H1 (cell line): ENCODE results near the gene FYB2. TPM values are rescaled to one million over a fixed set of nuclear protein-coding genes. Genes with fewer than 3 reads are reported as not detected.

Source experiments
- CTCF ChIA-PET: fragments of 300-600 bp; sonication (Branson Sonifier 250); formaldehyde crosslinking; loops from one replicate; lab custom pipeline; 2021; ENCODE audit not compliant: partially characterized antibody; lab: Charles Lee
- POLR2A ChIA-PET: fragments of 300-600 bp; sonication (Branson Sonifier 250); formaldehyde crosslinking; loops from one replicate; lab custom pipeline; 2021; ENCODE audit warnings: inconsistent platforms; ENCODE audit not compliant: partially characterized antibody; lab: Charles Lee
- DNase-seq, 2 experiments: peaks; one replicate each; pipeline versions ENCODE4 v3.0.0 to v3.0.0-alpha.2; 2010 to 2022; ENCODE audit warnings: low spot score in 2 of 2, low read depth in 1 of 2, mixed read lengths in 1 of 2
- FAIRE-seq: peaks from 2 replicates; lab custom pipeline; 2011; peaks lifted over from hg19 to GRCh38; lab: Jason Lieb, UNC
- H2AFZ ChIP-seq: 2 replicates; pipeline ENCODE4 v1.8.1; 2012; ENCODE audit warnings: low read length, inconsistent platforms
- H2AK5ac ChIP-seq: 2 replicates; pipeline ENCODE4 v1.6.1; 2013; ENCODE audit warnings: low read depth, low read length
- H2BK120ac ChIP-seq: replicated peaks from 2 replicates; pipeline ENCODE3; 2013; ENCODE audit warnings: low read depth, low read length, inconsistent platforms
- H2BK12ac ChIP-seq: 2 replicates; pipeline ENCODE4 v1.6.1; 2013; ENCODE audit warnings: low read depth, low read length
- H2BK15ac ChIP-seq: 2 replicates; pipeline ENCODE4 v1.6.1; 2013; ENCODE audit warnings: low read length
- H2BK20ac ChIP-seq: 2 replicates; pipeline ENCODE4 v1.6.1; 2013; ENCODE audit warnings: low read length
- H2BK5ac ChIP-seq: 2 replicates; pipeline ENCODE4 v1.6.1; 2013; ENCODE audit warnings: low read depth, low read length
- H3K14ac ChIP-seq: 2 replicates; pipeline ENCODE4 v1.6.1; 2013; ENCODE audit warnings: inconsistent platforms; ENCODE audit not compliant: insufficient read length
- H3K18ac ChIP-seq: 2 replicates; pipeline ENCODE4 v1.6.1; 2013; ENCODE audit warnings: low read length; ENCODE audit errors: extremely low read depth
- H3K23ac ChIP-seq: 2 replicates; pipeline ENCODE4 v1.6.1; 2013; ENCODE audit warnings: inconsistent platforms; ENCODE audit not compliant: insufficient read length
- H3K23me2 ChIP-seq: 2 replicates; pipeline ENCODE4 v1.6.1; 2013; ENCODE audit warnings: low read depth, low read length
- H3K27ac ChIP-seq: 2 replicates; pipeline ENCODE4 v1.6.1; 2011; ENCODE audit warnings: low read depth, low read length, inconsistent platforms
- H3K27me3 ChIP-seq, 4 experiments: replicated peaks in 1 of 4; 1 replicate in 1 of 4; 2 replicates in 3 of 4; pipeline versions ENCODE4 v1.6.1 to v1.8.1; 2011 to 2013; ENCODE audit warnings: low read length in 3 of 4, mild to moderate bottlenecking in 3 of 4, inconsistent platforms in 2 of 4, mixed read lengths in 2 of 4, moderate library complexity in 1 of 4; ENCODE audit not compliant: control insufficient read depth in 3 of 4, insufficient read depth in 3 of 4; ENCODE audit errors: extremely low read depth in 1 of 4
- H3K36me3 ChIP-seq, 4 experiments: 2 replicates each; pipeline versions ENCODE4 v1.6.1 to v1.8.1; 2011 to 2013; ENCODE audit warnings: mild to moderate bottlenecking in 4 of 4, low read length in 3 of 4, moderate library complexity in 2 of 4, control low read depth in 1 of 4, inconsistent platforms in 1 of 4; ENCODE audit not compliant: insufficient read depth in 4 of 4, control insufficient read depth in 2 of 4
- H3K4ac ChIP-seq: replicated peaks from 2 replicates; pipeline ENCODE3; 2013; ENCODE audit warnings: low read length, low read depth, mixed read lengths, inconsistent platforms; ENCODE audit not compliant: insufficient read length
- H3K4me1 ChIP-seq, 4 experiments: replicated peaks in 1 of 4; 1 replicate in 1 of 4; 2 replicates in 3 of 4; pipeline versions ENCODE4 v1.6.1 to v1.8.1; 2011 to 2013; ENCODE audit warnings: low read length in 3 of 4, inconsistent platforms in 2 of 4, mixed read lengths in 1 of 4; ENCODE audit not compliant: insufficient read depth in 4 of 4, control insufficient read depth in 3 of 4
- H3K4me2 ChIP-seq, 2 experiments: 2 replicates each; pipeline versions ENCODE4 v1.6.1 to v1.8.1; 2011 to 2013; ENCODE audit warnings: low read depth in 2 of 2, low read length in 2 of 2, control low read depth in 1 of 2, inconsistent platforms in 1 of 2, mild to moderate bottlenecking in 1 of 2; ENCODE audit not compliant: insufficient read depth in 1 of 2
- H3K4me3 ChIP-seq, 4 experiments: fragments of 200-600, 300-600 bp in 1 of 4; sonication (generic), shearing (Covaris generic), sonication (Bioruptor Twin) in 1 of 4; 2 replicates each; pipeline versions ENCODE4 v1.5.1 to v1.8.1; 2011 to 2016; ENCODE audit warnings: low read length in 4 of 4, low read depth in 3 of 4, control low read depth in 2 of 4, inconsistent platforms in 2 of 4, mild to moderate bottlenecking in 2 of 4, mixed read lengths in 1 of 4, moderate library complexity in 1 of 4; ENCODE audit not compliant: insufficient read depth in 2 of 4; ENCODE audit errors: extremely low read depth in 1 of 4
- H3K56ac ChIP-seq: replicated peaks from 2 replicates; pipeline ENCODE3; 2013; ENCODE audit warnings: low read depth, mild to moderate bottlenecking, mixed read lengths, low read length, inconsistent platforms; ENCODE audit not compliant: insufficient read length
- H3K79me1 ChIP-seq: 2 replicates; pipeline ENCODE4 v1.6.1; 2013; ENCODE audit warnings: low read depth, low read length, control low read depth
- H3K79me2 ChIP-seq, 2 experiments: 2 replicates each; pipeline versions ENCODE4 v1.6.1 to v1.8.1; 2012 to 2013; ENCODE audit warnings: low read length in 2 of 2, mild to moderate bottlenecking in 2 of 2, inconsistent platforms in 1 of 2; ENCODE audit not compliant: insufficient read depth in 2 of 2, control insufficient read depth in 1 of 2
- H3K9ac ChIP-seq, 4 experiments: replicated peaks in 1 of 4; 1 replicate in 1 of 4; 2 replicates in 3 of 4; pipeline versions ENCODE4 v1.6.1 to v1.8.1; 2011 to 2013; ENCODE audit warnings: low read depth in 3 of 4, low read length in 3 of 4, control low read depth in 2 of 4, mild to moderate bottlenecking in 2 of 4, moderate library complexity in 2 of 4, inconsistent platforms in 1 of 4; ENCODE audit errors: extremely low read depth in 1 of 4
- H3K9me3 ChIP-seq, 2 experiments: 2 replicates each; pipeline versions ENCODE4 v1.6.1 to v1.8.1; 2012 to 2013; ENCODE audit warnings: mild to moderate bottlenecking in 2 of 2, moderate library complexity in 2 of 2, control low read depth in 1 of 2, inconsistent platforms in 1 of 2, low read depth in 1 of 2, low read length in 1 of 2, mixed read lengths in 1 of 2; ENCODE audit not compliant: insufficient read depth in 2 of 2
- H4K20me1 ChIP-seq, 2 experiments: replicated peaks in 1 of 2; 2 replicates each; pipeline versions ENCODE3 to v1.8.1; 2011 to 2013; ENCODE audit warnings: inconsistent platforms in 2 of 2, low read length in 2 of 2, mild to moderate bottlenecking in 1 of 2; ENCODE audit not compliant: insufficient read depth in 2 of 2, control insufficient read depth in 1 of 2
- H4K5ac ChIP-seq: 2 replicates; pipeline ENCODE4 v1.6.1; 2013; ENCODE audit warnings: low read length, low read depth, mixed read lengths, inconsistent platforms; ENCODE audit not compliant: insufficient read length
- H4K8ac ChIP-seq: 2 replicates; pipeline ENCODE4 v1.8.0; 2013; ENCODE audit warnings: mild to moderate bottlenecking, moderate library complexity, low read length, inconsistent platforms; ENCODE audit not compliant: insufficient read depth; ENCODE audit errors: extremely low read depth
- H4K91ac ChIP-seq: replicated peaks from 2 replicates; pipeline ENCODE3; 2013; ENCODE audit warnings: low read length, mixed read lengths, inconsistent platforms; ENCODE audit not compliant: insufficient read length
- KDM1A ChIP-seq: fragments of 200-600, 300-600 bp; sonication (generic); IDR thresholded peaks from 2 replicates; pipeline ENCODE4 v1.7.1; 2016; ENCODE audit warnings: mild to moderate bottlenecking, low read length, borderline replicate concordance
- SP1 ChIP-seq: IDR thresholded peaks from 2 replicates; pipeline ENCODE4 v1.6.1; 2011; ENCODE audit warnings: low read depth, low read length
- ZNF274 ChIP-seq: IDR thresholded peaks from 2 replicates; pipeline ENCODE4 v1.7.0; 2012; ENCODE audit warnings: low read length, borderline replicate concordance; ENCODE audit errors: extremely low read depth
- WGBS, 2 experiments: shearing (Covaris generic) in 1 of 2; methylation state at CpG; one replicate each; pipeline versions ENCODE4 v1.1.6 to v1.1.7; 2013 to 2015; ENCODE audit warnings: low lambda C conversion rate in 2 of 2, mixed read lengths in 2 of 2, inconsistent platforms in 1 of 2, low coverage in 1 of 2, missing lambda C conversion rate in 1 of 2; ENCODE audit not compliant: insufficient replicate concordance in 2 of 2, insufficient coverage in 1 of 2, insufficient read length in 1 of 2; ENCODE audit errors: extremely low coverage in 1 of 2, missing lambda C conversion rate in 1 of 2; 5-methylcytosine and 5-hydroxymethylcytosine counted together
- polyA plus RNA-seq, 7 experiments: library from polyadenylated mRNA; depleted of rRNA in 3 of 7; stranded (reverse) in 5 of 7; unstranded in 2 of 7; fragments of >200 nt in 5 of 7; fragments of 200-250 nt in 2 of 7; gene quantifications; 1 replicate in 5 of 7; 2 replicates in 1 of 7; 4 replicates in 1 of 7; pipeline versions ENCODE4 v1.2.1 to v1.2.3, GENCODE V29; 2011 to 2013; ENCODE audit warnings: missing spikeins in 2 of 7, mixed read lengths in 2 of 7
- total RNA-seq: library from RNA; stranded (reverse); fragmentation: NEBNext Ultra II Directional; extraction: Animal tissue kit (Norgen Biotek cat#: 25700); gene quantifications from 2 replicates; pipeline ENCODE4 v1.2.1, GENCODE V29; 2021

The FYB2 gene
- total and polyA plus RNA-seq, 2 of the 8 experiments (the other 6 are each of a cell fraction or from before 2014, with no cell fraction given): 0.11 to 0.17 TPM

DNA sequence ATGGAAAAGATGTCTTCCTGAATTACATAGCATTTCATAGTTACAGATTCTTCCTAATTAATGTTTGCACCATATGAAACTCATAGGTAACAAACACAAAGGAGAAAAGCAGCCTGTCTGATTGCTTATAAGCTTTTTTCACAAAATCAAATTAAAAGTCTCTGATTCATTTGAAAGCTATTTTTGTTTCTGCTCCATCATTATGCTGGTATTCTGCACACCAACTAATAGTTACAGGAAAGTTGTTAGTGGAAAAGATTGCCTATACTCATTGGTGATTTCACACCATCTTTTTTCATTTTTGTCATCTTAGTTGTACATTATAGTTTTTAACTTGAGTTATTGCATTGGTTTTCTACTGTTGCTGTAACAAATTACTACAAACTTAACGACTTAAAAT, 104.0 kb downstream of the FYB2 start:
- H3K4me1 ChIP-seq: no peaks in the 10 kb centered on the region
- H4K8ac ChIP-seq: no peak overlapping the region
- no peak overlapping the region for H3K9ac ChIP-seq
- no peak overlapping the region for H3K4me2 ChIP-seq
- no peaks in the 10 kb centered on the region for H3K36me3 ChIP-seq
- H4K91ac ChIP-seq: no peak overlapping the region
- H3K4me3 ChIP-seq: no peak overlapping the region
- H3K79me2 ChIP-seq: no peaks in the 10 kb centered on the region
- H2BK15ac ChIP-seq: no peak overlapping the region
- no peak for FAIRE-seq
- DNase-seq: no peak
- H2BK120ac ChIP-seq: no peak overlapping the region
- no peaks in the 10 kb centered on the region for H3K23me2 ChIP-seq
- no peaks in the 10 kb centered on the region for H4K20me1 ChIP-seq
- H3K56ac ChIP-seq: no peak overlapping the region
- H2BK5ac ChIP-seq: no peak overlapping the region
- no peak overlapping the region for H4K5ac ChIP-seq
- H3K14ac ChIP-seq: no peak overlapping the region
- no peaks in the 10 kb centered on the region for H3K27me3 ChIP-seq
- H2AFZ ChIP-seq: no peak overlapping the region
- TF ChIP-seq KDM1A (no peak), ZNF274 (no peak), SP1 (no peak)
- no peak overlapping the region for H2AK5ac ChIP-seq
- no peak overlapping the region for H3K23ac ChIP-seq
- H3K4ac ChIP-seq: no peak overlapping the region
- H2BK20ac ChIP-seq: no peak overlapping the region
- 75% methylated on average over 1 of the region's 1 CpG; no CpG with 5 or more reads in 1 of the 2 experiments for WGBS, 2 experiments
- H2BK12ac ChIP-seq: no peak overlapping the region
- POLR2A ChIA-PET: no interaction called here
- no peaks in the 10 kb centered on the region for H3K9me3 ChIP-seq
- no peaks in the 10 kb centered on the region for H3K79me1 ChIP-seq
- CTCF ChIA-PET: no interaction called here
- no peak overlapping the region for H3K18ac ChIP-seq
- no peak overlapping the region for H3K27ac ChIP-seq
